Choroid plexus epithelial cell (primary cell): ENCODE results near the gene NMUR2.

Experiments
- DNase-seq: peaks from one replicate; pipeline ENCODE4 v3.0.0-alpha.2; 2010; ENCODE audit warnings: low read depth
- H3K4me3 ChIP-seq: 2 replicates; pipeline ENCODE4 v1.5.1; 2011; ENCODE audit warnings: low read depth, mild to moderate bottlenecking, control low read depth, low read length, moderate library complexity
- CTCF ChIP-seq: conservative IDR thresholded peaks from 2 replicates; pipeline ENCODE4 v1.5.1; 2011; ENCODE audit warnings: low read depth, mild to moderate bottlenecking, control low read depth, inconsistent platforms, low read length, moderate library complexity

The NMUR2 gene

GRCh38 chr5:152374711-152375275, 30.3 kb downstream of the NMUR2 start:
- no peak for DNase-seq

DNA sequence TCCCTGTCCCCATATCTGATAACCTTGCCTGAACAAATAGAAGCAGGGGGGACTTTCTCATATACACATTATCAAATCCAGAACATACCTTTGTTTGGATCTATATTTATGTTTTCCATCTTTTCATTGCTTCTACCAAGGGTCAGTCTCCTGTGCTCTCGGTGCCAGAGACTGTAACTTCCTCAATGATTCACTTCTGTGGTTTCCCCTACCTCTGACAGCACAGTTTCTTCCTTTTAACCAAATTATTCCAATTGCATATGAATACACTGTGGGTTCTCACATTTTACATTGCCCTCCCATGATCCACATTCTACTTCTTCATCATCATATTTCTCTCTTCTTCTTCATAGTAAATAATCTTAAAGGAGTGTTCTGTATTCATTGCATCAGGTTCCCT, 32.2 kb downstream of the NMUR2 start:
- TF ChIP-seq CTCF, result no peak
- H3K4me3 ChIP-seq, result no peak overlapping the region
- no peak for DNase-seq

More at GRCh38 chr5:152374711-152375275, 30.3 kb downstream of the NMUR2 start:
- no peak for TF ChIP-seq CTCF
- no peak overlapping the region for H3K4me3 ChIP-seq

DNA sequence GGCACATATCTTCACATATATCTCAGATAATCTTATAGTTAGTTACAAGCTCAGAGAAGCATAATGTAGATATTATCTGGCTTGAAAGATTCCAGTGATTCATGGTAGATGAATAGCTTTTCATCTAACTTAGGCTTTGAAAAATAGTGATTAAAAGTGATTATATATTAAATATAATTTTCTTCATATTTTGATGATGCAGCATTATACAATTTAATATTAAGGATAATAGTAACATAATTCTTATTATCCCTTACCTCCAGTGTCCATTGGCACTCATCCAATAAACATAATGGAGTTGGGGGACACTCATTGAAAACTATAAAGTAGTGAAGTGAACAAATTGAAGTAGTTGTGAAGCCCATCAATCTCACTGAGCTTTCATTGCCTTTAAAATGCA, 35.8 kb downstream of the NMUR2 start:
- no peak for DNase-seq
- no peak for TF ChIP-seq CTCF
- no peak overlapping the region for H3K4me3 ChIP-seq

GRCh38 chr5:152367554-152367953, 37.5 kb downstream of the NMUR2 start:
- no peak for DNase-seq
- no peak overlapping the region for H3K4me3 ChIP-seq
- no peak for TF ChIP-seq CTCF

GRCh38 chr5:152366716-152367115, 38.4 kb downstream of the NMUR2 start:
- no peak for DNase-seq
- no peak for TF ChIP-seq CTCF
- no peak overlapping the region for H3K4me3 ChIP-seq

- DNase-seq, result no peak
- H3K4me3 ChIP-seq, result no peak overlapping the region
- TF ChIP-seq CTCF, result no peak
These were observed 40.2 kb downstream of the NMUR2 start for GRCh38 chr5:152364899-152365298.

GRCh38 chr5:152364172-152364571, 40.9 kb downstream of the NMUR2 start:
- no peak overlapping the region for H3K4me3 ChIP-seq
- DNase-seq, result no peak
- no peak for TF ChIP-seq CTCF
